GM21515 (cell line): ENCODE data around the gene RFLNA.
"Not testable (repeated sequence)": the region's sequence is repeated elsewhere in the genome, so short reads cannot be mapped to it uniquely, and the experiment has no call there.

Source experiments
- ATAC-seq: cut with Tn5 transposase; IDR thresholded peaks from one replicate; pipeline ENCODE4 v1.9.1; 2021; ENCODE audit not compliant: unreplicated experiment

RFLNA gene

GRCh38 chr12:124281309-124281708 lies 13.6 kb upstream of the RFLNA start:
- no peak for ATAC-seq

GRCh38 chr12:124282287-124282686 lies 12.6 kb upstream of the RFLNA start:
- ATAC-seq, result no peak

GRCh38 chr12:124283326-124283725 lies 11.6 kb upstream of the RFLNA start:
- no peak for ATAC-seq

GRCh38 chr12:124284368-124284767 lies 10.5 kb upstream of the RFLNA start:
- no peak for ATAC-seq

GRCh38 chr12:124286414-124286813 lies 8.5 kb upstream of the RFLNA start:
- ATAC-seq, result no peak

GRCh38 chr12:124286971-124287370 lies 7.9 kb upstream of the RFLNA start:
- ATAC-seq, result no peak

DNA sequence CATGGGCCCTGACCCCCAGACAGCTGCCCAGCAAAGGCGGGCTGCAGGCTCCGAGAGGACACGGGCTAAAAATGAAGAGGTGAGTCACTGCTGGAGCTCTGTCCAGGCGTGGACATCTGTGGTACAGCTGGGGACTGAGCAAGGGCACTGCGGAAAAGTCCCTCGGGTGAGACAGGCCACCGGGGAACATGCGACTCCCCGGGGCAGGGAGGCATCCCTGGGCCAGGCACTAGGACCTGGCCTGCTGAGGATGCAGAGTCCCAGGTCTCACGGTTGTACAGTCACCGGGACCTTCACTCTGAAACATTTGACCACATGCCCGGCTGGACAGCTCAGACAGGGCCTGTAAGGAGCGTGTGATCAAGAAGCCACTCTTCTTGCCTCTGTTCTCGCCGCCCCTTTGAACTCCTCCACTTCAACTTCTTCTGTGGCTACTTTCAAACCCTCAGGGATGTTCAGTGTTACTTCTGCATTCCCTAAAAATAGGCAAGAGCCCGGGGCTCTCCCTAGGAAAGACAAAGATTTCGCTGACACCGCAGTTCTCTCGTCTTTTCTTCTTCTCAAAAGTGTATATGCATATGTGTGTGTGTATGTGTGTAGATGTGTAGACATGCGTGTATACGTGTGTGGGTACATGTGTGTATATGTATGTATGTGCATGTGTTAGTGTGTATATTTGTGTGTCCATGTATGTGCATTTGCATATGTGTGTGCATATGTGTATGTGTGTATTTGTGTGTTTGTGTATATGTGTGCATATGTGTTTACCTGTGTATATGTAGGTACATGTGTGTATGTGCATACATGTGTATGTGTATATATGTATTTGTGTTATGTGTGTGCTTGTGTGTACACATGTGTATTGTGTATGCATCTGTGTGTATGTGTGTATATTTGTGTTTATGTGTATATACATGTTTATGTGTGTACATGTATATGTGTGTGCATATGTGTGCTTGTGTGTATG lies 5.0 kb upstream of the RFLNA start:
- ATAC-seq, result no peak

- ATAC-seq, result no peak
These were observed 2.5 kb upstream of the RFLNA start for GRCh38 chr12:124292385-124292784.

DNA sequence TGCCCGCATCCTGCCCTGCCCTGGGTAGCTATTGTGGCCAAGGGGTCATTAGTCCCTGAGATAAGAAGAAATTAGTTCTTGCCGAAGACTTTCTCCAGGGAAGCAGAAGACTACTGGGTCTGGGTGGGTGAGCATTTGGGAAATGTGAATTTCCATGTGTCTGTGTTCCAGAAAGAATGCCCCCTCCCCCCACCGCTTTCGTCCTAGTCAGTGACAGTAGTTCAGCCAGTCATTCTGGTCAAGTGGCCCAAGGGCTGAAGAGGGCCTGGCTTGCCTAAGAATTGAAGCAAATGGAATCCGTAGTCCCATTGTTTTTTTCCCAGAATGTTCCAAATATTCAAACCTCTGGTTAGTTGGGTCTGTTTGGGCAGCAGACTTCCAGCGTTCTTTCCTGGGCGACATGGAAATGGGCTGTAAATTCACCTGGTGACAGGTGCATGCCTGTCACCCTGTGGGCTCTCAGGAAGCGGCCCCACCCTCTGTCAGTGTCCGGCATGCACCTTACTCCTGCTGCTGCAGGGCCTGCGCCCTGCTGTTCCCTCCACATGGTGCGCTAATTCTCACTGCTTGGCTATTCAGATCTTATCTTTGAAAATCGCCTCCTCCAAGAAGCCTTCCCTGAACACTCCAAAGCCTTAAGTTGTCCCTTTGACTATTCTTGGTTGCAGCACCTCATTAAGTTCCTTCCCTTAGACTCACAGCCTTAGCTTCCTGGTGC lies 1.4 kb upstream of the RFLNA start:
- ATAC-seq, result no peak

DNA sequence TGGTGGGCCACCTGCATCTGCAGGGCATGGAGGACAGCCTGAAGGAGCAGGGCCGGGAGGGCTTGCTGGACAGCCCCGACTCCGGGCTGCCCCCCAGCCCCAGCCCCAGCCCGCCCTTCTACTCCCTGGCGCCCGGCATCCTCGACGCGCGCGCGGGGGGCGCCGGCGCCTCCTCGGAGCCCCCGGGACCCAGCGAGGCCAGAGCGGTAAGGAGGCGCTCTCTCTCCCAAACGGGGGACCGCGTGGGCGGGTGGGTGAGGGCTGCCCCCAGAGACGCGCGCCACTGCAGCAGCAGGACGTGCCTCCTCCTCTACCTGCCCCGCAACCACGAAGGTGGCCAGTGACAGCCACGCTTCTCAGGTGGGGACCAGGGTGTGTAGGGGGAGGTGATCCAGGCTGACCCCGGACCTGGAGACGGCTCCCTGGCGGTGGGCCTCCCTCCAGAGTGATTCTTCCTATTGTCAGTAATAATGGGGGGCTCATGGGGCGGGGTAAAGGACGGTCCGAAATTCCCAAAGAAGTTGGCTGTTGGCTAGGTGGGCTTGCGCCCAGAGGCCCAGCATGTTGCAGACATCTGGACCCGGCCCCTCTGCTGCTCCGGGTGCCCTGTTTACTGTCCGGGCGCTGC lies 652 bp downstream of the RFLNA start:
- ATAC-seq, result no peak

- ATAC-seq, result no peak
These were observed 1.5 kb downstream of the RFLNA start for GRCh38 chr12:124296295-124296915.

- no peak for ATAC-seq
These were observed 2.0 kb downstream of the RFLNA start for GRCh38 chr12:124296916-124297351.

DNA sequence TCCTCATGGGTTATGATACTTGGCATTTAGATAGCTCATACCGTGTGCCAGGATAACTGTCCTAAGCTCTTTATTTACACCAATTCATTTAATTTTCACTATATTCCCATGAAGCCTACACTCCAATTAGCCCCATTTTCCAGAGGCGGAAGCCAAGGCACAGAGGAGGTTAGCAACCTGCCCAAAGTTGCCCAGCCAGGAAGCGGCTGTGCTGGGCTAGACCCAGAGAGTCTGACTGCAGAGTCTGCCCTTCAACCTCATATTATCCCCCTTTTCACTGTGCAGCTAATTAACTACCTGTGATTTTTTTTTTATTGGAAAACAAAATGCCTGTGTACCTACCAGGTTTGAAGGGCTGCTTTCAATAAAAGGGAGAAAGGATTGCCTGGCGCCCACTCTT lies 2.5 kb downstream of the RFLNA start:
- no peak for ATAC-seq

- ATAC-seq, result no peak
These were observed 3.0 kb downstream of the RFLNA start for GRCh38 chr12:124297856-124298255.

DNA sequence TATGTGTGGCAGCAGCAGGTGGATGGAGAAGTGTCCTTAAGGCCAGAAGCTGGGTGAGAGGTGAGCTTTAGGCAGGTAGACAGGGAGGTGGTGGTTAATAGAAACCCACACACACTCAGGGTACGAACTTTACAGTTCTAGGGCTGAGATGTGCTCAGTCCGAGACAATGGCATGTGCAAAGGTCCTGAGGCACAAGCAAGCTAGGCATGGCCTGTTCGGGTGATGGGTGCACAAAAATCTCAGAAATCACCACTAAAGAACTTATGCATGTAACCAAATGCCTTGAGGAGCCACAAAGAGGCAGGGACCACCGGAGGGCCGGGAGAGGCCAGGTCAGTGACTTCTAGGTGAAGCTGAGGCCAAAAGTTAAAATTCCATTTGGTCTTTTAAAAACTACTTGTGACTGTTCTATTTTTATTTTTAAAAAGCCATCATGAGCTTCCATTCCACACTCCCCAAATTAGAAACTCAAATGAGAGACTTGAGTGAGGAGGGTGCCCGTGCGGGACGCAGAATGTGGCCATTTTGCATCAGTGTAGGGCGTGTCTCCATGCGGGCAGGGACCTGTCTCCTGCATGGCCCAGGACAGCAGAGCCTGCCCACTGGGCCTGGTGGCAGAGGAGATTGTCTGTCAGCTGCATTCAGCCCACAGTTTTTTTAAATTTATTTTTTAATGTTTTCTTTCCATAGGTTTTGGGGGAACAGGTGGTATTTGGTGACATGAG lies 4.0 kb downstream of the RFLNA start:
- no peak for ATAC-seq

- no peak for ATAC-seq
These were observed 4.9 kb downstream of the RFLNA start for GRCh38 chr12:124299628-124300388.

DNA sequence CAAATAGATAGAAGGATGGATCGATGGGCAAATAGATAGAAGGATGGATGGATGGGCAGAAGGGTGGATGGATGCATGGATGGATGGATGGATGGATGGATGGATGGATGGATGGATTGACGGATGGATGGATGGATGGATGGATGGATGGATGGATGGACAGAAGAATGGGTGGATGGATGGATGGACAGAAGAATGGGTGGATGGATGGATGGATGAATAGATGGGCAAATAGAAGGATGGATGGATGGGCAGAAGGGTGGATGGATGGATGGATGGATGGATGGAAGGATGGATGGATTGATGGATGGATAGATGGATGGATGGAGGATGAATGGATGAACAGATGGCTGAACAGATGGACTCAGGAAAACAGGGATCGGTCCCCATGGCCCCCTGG lies 5.8 kb downstream of the RFLNA start:
- ATAC-seq, result not testable (repeated sequence)

- no peak for ATAC-seq
These were observed 6.3 kb downstream of the RFLNA start for GRCh38 chr12:124301084-124301654.

GRCh38 chr12:124302241-124302806 lies 7.4 kb downstream of the RFLNA start:
- no peak for ATAC-seq
